GM19043 (cell line): ENCODE data around the gene LASP1.

Experiments
- ATAC-seq: cut with Tn5 transposase; IDR thresholded peaks from one replicate; pipeline ENCODE4 v1.9.1; 2021; ENCODE audit warnings: low read depth; ENCODE audit not compliant: unreplicated experiment

LASP1 gene

GRCh38 chr17:38868817-38869525, 887 bp upstream of the LASP1 start:
- ATAC-seq, result peak; percentile 33

- ATAC-seq, result no peak
Measured at GRCh38 chr17:38870259-38871165, 654 bp downstream of the LASP1 start.

DNA sequence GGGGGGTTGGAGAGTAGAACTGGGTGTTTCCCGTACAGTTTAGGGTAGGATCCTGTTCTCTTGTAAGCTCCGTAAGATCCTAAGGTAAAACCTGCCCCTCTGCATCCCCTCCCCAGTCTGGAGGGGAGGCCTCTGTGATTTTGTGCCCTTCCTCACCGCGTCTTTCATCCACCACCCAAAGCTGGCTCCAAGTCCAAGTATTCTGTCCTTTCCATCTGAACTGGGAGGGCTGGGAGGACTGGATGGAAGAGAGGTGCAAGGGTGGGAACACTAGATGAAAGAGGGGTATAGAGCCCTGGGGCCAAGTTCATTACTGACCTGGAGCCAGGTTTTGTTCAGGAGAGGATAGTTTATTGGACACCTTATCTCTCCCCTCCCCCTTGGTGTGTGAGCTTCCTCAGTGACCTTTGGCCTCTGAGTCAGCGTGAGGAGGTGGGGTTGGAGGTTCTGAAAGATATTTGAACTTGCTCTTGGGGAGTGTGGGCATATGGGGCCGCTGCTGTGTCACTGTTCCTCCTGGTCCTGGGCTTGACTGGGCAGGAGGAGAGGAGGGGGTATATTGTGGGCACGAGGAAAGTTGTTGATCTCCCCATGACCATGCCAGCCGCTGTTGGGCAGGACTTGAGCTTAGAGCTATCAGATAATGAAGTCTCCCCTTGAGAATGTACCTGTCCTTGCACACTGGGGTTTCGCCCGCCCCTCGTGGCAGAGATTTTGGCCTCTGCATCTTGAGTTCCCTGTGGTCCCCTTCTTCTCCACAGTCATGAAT, 1.6 kb downstream of the LASP1 start:
- no peak for ATAC-seq

- ATAC-seq, result no peak
Measured at GRCh38 chr17:38872027-38872511, 2.2 kb downstream of the LASP1 start.

DNA sequence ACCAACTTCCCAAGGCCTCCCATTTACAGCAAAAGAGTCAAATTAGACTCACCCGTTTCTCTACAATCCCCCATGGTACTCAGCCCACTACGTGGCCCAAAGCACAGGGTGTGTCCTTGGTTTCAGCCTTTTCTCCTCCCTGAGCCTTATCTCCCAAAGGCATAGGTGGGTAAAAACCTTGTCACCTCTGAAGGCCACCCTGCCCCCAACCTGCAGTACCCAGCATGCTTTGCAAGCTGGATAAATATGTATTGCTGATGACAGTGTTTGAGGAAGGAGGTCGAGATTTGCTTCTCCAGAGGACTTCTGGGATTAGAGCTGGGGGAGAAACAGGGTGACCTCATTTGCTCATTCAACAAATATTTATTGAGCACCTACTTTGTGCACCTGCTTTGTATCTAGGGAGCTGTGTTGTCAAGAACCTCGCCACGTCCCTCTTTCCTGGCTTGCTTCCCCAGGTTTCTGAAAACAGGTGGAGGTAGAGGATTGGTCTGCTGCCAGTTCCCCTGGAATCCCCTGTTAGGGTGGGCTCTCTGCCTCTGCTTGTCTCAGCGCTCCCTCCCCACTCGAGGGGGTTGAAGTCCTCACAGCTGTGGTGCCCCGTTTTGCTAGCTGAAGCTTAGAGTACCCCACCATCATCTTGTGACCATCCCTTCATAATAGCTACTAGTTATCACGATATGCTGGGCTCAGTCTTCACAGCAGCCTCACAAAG, 3.0 kb downstream of the LASP1 start:
- ATAC-seq, result no peak

GRCh38 chr17:38873640-38874380, 4.0 kb downstream of the LASP1 start:
- ATAC-seq, result no peak

- ATAC-seq, result no peak
Measured at GRCh38 chr17:38874505-38875400, 4.9 kb downstream of the LASP1 start.

- no peak for ATAC-seq
Measured at GRCh38 chr17:38875477-38876075, 5.7 kb downstream of the LASP1 start.

GRCh38 chr17:38877130-38877851, 7.4 kb downstream of the LASP1 start:
- ATAC-seq, result no peak

DNA sequence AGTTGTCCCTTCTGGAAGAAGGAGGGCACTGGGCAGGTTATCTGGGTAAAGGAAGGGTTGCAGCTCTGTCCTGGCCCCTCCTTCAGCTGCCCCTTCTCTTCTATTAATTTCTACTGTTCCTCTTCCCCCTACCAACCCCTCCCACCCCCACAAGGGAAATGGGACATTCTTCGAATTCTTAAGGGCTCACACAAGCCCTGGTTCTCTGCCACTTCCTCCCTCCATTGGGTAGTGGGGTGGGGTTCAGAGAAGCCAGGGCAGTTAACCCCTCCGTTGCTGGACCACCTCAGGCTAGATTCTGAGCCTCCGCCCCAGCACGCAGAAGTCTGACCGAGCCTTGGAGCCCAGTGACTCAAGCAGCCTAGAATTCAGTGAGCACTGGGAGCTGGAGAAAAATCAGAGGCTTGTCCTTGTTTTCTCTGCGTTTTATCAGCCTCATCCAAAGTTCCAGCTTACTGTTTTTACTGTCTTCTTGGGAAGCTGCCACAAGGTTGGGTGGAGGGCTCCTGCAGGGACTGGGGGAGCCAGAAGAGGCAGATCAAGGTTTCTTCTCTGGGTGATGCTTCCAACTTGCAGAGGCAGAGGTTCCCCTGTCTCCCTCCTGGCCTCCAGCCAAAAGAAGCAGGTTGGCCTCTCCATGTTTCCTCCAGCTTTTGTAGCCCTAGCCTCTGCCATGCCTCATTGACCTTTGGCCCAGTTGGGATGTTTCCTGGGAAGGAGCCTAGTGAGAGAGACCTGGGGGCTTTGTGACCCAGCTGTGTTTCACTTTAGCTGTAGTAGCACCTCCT, 10.2 kb downstream of the LASP1 start:
- ATAC-seq, result no peak

- no peak for ATAC-seq
Measured at GRCh38 chr17:38881600-38882191, 11.8 kb downstream of the LASP1 start.

DNA sequence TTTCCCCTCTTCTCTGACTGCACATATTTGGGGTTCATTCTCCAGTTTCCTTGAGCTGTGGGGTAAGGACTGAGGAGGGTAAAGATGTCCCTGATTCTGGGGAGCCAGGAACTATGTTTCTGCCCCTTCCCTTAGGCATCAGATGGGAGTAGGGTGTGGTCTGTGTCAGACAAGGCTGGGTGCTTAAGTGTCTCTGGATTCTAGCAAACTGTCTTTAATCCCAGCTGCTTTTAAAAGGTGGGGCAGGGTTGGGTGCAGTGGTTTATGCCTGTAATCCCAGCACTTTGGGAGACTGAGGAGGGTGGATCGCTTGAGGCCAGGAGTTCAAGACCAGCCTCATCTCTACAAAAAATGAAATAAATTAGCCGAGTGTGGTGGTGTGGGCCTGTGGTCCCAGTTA, 13.0 kb downstream of the LASP1 start:
- ATAC-seq, result no peak

DNA sequence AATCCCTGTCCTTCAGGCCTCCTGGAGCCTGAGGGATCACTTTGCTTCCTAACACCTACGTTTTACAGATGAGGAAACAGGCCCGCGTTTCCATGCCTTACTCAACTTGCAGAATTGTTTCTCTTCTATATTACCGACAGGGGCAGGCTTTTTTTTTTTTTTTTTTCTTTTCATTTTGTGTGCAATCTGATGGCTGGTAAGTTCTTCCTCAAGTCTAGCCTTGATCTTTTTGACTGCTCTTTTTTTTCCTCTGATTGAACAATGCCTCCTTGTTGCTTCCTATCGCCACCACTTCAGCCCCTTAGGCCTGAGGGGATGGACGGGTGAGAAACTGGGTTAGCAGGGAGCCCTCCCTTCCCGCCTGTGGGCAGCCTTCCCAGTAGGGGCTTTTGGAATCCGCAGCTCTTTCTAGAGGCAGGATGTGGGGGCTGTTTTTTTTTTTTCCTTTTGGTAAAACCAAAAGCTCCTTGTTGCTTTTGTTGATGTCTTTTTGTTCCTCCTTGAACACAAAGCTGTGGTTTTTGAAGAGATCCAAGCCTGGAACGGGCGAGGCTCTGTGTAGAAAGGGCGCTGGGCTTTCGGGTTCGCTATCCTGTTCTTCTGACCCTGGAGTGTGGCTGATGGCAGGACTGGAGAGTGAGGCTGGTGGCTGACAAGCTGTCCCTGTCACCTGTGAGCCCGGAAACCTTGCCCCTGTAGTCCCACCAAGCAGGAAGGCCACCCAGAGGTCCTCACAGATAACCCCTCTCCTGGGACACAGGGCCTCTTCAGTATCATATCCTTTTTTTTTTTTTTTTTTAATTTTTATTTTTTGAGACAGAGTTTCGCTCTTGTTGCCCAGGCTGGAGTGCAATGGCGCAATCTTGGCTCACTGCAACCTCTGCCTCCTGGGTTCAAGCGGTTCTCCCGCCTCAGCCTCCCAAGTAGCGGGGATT, 14.0 kb downstream of the LASP1 start:
- ATAC-seq, result no peak

- ATAC-seq, result no peak
Measured at GRCh38 chr17:38885044-38885727, 15.3 kb downstream of the LASP1 start.
